ENCODE measurements around the gene SCIN. TPM values are rescaled to one million over a fixed set of nuclear protein-coding genes. Genes with fewer than 3 reads are reported as not detected.
A peak's percentile ranks its signal among the peaks of the same experiment; 100 is the strongest.

Gene SCIN
- total RNA-seq, 1 donor from 2014 or later, result 3.9 TPM

GRCh38 chr7:12619461-12620069 is 49.0 kb downstream of the SCIN start:
- Mint-ChIP-seq H3K4me3 (no peak overlapping the region), H3K36me3 (no peaks in the 10 kb centered on the region), H3K27ac (no peak overlapping the region), H3K27me3 (no peaks in the 10 kb centered on the region), H3K4me1 (ENCODE audit: unreplicated experiment) (peaks cover 9% of the 10 kb centered on the region), H3K9me3 (no peaks in the 10 kb centered on the region)
- no peak for TF ChIP-seq CTCF (conservative IDR thresholded peaks at IDR 0.05)
- DNase-seq (ENCODE audit: extremely low spot score, unreplicated experiment), result no peak

- Mint-ChIP-seq H3K27ac (no peak overlapping the region), H3K4me3 (no peak overlapping the region), H3K9me3 (no peaks in the 10 kb centered on the region), H3K36me3 (no peaks in the 10 kb centered on the region), H3K4me1 (ENCODE audit: unreplicated experiment) (peaks cover 9% of the 10 kb centered on the region), H3K27me3 (no peaks in the 10 kb centered on the region)
- no peak for DNase-seq (ENCODE audit: extremely low spot score, unreplicated experiment)
- no peak for TF ChIP-seq CTCF (conservative IDR thresholded peaks at IDR 0.05)
Measured at GRCh38 chr7:12620371-12620770, 49.9 kb downstream of the SCIN start.

- no peak overlapping the region for H3K4me3 Mint-ChIP-seq
- TF ChIP-seq CTCF (conservative IDR thresholded peaks at IDR 0.05), result no peak
- DNase-seq (ENCODE audit: extremely low spot score, unreplicated experiment), result no peak
- H3K9me3 Mint-ChIP-seq, result no peaks in the 10 kb centered on the region
- H3K36me3 Mint-ChIP-seq, result no peaks in the 10 kb centered on the region
- H3K27ac Mint-ChIP-seq, result no peak overlapping the region
- H3K4me1 Mint-ChIP-seq (ENCODE audit: unreplicated experiment), result peaks cover 15% of the 10 kb centered on the region
- no peaks in the 10 kb centered on the region for H3K27me3 Mint-ChIP-seq
Measured at GRCh38 chr7:12623223-12623622, 52.7 kb downstream of the SCIN start.

GRCh38 chr7:12623885-12624498 is 53.5 kb downstream of the SCIN start:
- peaks cover 15% of the 10 kb centered on the region for H3K4me1 Mint-ChIP-seq (ENCODE audit: unreplicated experiment)
- no peaks in the 10 kb centered on the region for H3K27me3 Mint-ChIP-seq

GRCh38 chr7:12625836-12626235 is 55.3 kb downstream of the SCIN start:
- no peak overlapping the region for H3K27ac Mint-ChIP-seq
- TF ChIP-seq CTCF (conservative IDR thresholded peaks at IDR 0.05), result no peak
- H3K27me3 Mint-ChIP-seq, result no peaks in the 10 kb centered on the region
- peaks cover 15% of the 10 kb centered on the region for H3K4me1 Mint-ChIP-seq (ENCODE audit: unreplicated experiment)
- no peak for DNase-seq (ENCODE audit: extremely low spot score, unreplicated experiment)
- H3K36me3 Mint-ChIP-seq, result no peaks in the 10 kb centered on the region
- no peaks in the 10 kb centered on the region for H3K9me3 Mint-ChIP-seq
- H3K4me3 Mint-ChIP-seq, result no peak overlapping the region

More at GRCh38 chr7:12623885-12624498, 53.5 kb downstream of the SCIN start:
- TF ChIP-seq CTCF (conservative IDR thresholded peaks at IDR 0.05), result peak; percentile 83
- Mint-ChIP-seq H3K9me3 (no peaks in the 10 kb centered on the region), H3K36me3 (no peaks in the 10 kb centered on the region), H3K27ac (no peak overlapping the region), H3K4me3 (no peak overlapping the region)
- DNase-seq (ENCODE audit: extremely low spot score, unreplicated experiment), result no peak

All from type B pancreatic cell (in vitro differentiated cells).